GM12892 (cell line): Measurements from ENCODE around the gene MUC13.
"Not testable (repeated sequence)": the region's sequence is repeated elsewhere in the genome, so short reads cannot be mapped to it uniquely, and the experiment has no call there.

Source experiments
- DNase-seq: peaks from one replicate; pipeline ENCODE4 v3.0.0; 2011; ENCODE audit not compliant: insufficient read length
- FAIRE-seq: peaks from 2 replicates; lab custom pipeline; 2011; peaks lifted over from hg19 to GRCh38; lab: Jason Lieb, UNC
- POLR2A ChIP-seq: IDR thresholded peaks from 2 replicates; pipeline ENCODE4 v1.6.1; 2011; ENCODE audit warnings: low read depth, low read length, control low read depth
- POLR2AphosphoS5 ChIP-seq: IDR thresholded peaks from 2 replicates; pipeline ENCODE4 v1.6.1; 2011; ENCODE audit warnings: low read depth, low read length, control low read depth
- TAF1 ChIP-seq: IDR thresholded peaks from 2 replicates; pipeline ENCODE4 v1.6.1; 2011; ENCODE audit warnings: low read depth, mild to moderate bottlenecking, control low read depth, low read length, borderline replicate concordance

The MUC13 gene

DNA sequence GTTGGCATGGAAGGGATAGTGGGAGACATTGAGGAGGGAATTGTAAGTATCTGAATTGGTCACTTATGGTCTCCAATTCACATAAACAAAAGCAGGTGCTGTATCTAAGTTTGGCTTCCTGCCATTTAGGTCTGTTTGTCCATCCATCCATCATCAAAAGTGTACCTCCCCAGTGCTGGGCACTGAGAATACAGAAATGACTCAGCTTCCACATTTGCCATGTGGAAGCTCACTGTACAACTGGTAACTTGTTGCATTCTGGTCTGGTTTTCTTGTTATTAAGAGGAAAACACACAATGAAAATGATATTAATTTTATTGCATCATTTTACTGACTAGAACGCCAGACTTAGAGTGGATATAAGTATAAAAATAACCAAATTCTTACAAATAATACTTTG is 30.9 kb upstream of the MUC13 start:
- TF ChIP-seq POLR2AphosphoS5 (no peak), TAF1 (no peak), POLR2A (no peak)
- DNase-seq, result no peak

DNA sequence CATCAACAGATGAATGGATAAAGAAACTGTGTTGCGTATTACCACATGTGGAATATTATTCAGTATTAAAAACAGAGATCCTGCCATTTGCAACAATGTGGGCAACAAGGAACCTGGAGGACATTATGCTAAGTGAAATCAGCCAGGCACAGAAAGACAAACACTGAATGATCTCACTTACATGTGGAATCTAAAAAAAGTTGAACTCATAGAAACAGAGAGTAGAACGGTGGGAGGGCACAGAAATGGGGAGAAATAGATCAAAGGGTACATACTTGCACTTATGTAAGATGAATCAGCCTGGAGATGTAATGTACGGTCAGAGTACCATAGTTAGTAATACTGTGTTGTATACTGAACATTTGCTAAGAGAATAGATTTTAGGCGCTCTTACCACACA is 29.8 kb upstream of the MUC13 start:
- no peak for TF ChIP-seq POLR2A
- DNase-seq (no peak), FAIRE-seq (no peak)

More for the DNA sequence above, 30.9 kb upstream of the MUC13 start:
- FAIRE-seq, result no peak

DNA sequence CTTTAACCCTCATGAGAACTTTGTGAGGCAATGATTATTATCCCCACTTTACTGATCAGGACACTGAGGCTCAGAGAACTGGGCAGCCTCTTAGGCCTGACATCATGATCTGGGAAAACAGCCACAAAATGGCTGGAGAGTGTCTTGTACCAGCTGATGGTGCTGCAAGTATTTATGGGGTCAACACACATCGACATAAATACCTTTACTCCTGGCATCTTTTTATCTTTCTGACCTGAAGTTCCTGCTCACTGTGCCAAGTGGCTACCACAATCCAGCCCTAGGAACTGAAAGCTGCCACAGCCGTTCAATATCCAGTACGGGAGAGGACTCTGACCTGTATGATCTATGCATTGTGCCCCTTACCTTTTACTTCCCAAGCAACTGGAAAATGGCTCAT is 29.2 kb upstream of the MUC13 start:
- DNase-seq, result no peak
- FAIRE-seq, result no peak
- TF ChIP-seq POLR2AphosphoS5 (no peak), TAF1 (no peak), POLR2A (no peak)

DNA sequence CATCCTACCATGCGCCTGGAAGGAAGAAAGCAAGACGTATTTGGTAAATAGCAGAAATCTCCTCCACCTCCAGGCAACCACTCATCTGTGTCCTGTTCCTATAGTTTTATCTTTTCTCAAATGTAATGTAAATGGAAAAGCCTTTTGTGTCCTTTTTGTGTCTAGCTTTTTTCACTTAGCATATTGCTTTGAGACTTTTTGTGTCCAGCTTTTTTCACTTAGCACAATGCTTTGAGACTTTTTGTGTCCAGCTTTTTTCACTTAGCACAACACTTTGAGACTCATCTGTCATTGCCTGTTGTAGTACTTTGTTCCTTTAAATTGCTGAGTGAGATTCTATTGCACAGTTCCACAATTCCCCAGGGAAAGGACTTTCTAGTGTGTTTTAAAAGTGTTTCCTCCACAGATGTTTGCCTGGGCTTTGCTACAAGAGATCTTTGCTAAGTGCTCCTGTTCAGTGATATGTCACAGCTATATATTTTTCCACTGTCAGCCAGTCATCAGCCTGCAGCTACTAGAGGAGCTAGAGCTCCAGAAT is 27.9 kb upstream of the MUC13 start:
- TF ChIP-seq POLR2A (no peak), TAF1 (no peak), POLR2AphosphoS5 (no peak)
- DNase-seq (no peak), FAIRE-seq (no peak)

DNA sequence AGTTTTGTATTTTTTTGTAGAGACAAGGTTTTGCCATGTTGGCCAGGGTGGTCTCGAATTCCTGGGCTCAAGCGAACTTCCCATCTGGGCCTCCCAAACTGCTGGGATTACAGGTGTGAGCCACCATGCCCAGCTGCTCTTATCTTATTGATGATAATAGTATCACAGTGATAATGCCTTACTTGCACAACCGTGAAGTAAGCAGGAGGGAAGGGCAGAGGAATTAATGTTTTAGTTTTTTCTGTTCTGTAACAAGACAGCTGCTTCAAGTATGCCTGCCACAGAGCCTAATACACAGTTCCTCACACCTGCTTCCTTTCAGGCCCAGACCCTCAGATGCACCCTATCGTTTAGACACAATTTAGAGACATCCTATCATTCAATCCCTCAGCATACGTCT is 26.1 kb upstream of the MUC13 start:
- no peak for FAIRE-seq
- TF ChIP-seq POLR2A (no peak), TAF1 (no peak), POLR2AphosphoS5 (no peak)
- no peak for DNase-seq

DNA sequence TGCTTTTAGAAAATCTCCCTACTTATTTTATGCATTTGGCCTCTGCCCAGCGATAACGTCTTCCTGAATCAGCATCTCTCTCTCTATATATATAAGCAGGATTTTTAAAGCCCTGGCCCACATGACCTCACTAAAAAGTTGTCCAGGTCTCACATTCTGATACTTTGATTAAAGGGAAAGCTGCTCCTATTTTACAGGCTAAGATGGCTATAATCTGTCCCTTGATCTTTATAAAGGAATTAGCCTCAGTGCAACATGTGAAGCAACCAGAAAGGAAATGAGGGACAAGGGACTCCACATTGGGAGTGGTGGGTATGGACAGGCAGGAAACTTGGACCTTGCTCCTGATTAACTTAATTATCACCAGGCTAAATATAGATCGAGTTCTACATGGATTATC is 25.6 kb upstream of the MUC13 start:
- TF ChIP-seq TAF1 (no peak), POLR2AphosphoS5 (no peak), POLR2A (no peak)
- FAIRE-seq (no peak), DNase-seq (no peak)

DNA sequence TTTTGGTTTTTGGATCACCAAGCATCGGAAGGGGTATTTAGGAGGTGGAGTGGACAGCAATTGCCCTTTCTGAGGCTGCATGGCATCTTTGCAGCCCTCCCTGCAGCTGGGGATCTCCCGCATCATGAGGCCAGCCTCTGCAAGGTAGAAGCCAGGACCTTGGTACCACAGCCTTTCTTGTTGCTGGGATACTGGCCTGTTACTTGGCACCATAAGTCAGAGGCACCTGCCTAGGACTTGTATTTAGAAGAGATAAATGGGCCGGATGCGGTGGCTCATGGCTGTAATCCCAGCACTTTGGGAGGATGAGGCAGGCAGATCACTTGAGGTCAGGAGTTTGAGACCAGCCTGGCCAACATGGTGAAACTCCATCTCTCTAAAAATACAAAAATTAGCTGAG is 23.4 kb upstream of the MUC13 start:
- DNase-seq, FAIRE-seq: not testable (repeated sequence)

DNA sequence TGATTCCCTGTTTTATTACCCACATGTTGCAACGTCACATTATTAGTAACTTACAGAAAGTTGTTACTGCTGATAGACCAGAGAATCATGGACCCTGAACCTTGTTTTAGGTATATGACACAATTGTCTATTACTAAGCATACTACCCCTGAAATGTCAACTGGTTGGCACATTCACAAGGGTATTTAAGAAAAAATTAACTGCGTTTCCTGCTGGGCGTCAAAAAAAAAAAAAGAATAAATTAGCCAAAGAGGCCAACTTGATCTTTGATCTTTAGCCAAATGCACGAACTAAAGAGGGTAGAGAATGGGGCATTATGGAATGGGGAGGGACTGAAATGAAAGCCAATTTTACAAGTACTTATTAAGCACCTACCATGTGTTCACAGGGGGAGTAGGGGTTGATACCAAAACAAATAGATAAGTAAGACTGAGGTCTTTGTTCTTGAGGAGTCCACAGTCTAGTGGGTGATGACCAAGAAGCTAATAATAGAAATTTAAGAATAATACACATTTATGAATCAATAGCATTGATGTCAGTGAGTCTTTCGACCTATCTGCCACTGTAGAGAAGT is 17.8 kb upstream of the MUC13 start:
- TF ChIP-seq POLR2A (no peak), POLR2AphosphoS5 (no peak), TAF1 (no peak)
- no peak for FAIRE-seq
- DNase-seq, result no peak

DNA sequence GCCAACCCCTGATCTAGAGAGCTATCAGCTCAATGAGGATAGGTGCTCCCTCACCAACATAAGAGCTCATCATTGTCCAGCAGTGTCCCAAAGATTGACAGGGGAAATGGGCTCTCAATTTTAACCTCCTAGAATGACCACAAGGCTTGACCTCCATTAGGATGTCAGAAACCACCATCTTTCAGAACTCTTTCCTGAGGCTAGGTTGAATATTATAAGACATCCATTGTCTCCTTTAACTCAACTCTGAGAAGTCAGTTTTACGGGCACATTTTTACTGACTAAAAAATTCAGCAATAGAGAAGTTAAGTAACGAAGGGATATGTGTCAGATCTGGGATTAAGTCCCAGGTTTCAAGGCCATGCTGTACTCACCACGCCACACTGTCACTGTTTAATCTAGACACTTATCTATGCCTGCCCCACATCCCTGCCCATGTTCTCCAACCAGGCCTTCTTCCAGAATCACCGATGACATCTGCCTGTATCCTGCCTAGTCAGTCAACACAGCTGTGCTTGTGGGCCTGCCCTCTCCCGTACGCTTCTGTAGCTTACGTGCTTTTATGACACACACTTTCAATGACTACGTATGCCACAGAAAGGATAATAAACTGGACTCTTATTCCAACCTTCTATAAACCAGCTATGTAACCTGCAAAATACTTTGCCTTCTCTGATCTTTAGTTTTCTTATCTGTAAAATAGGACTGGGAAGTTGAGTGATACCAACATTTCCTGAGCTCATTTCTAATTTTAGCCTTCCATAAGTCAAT is 17.1 kb upstream of the MUC13 start:
- no peak for DNase-seq
- TF ChIP-seq POLR2AphosphoS5 (no peak), TAF1 (no peak), POLR2A (no peak)
- FAIRE-seq, result peak; percentile 9

DNA sequence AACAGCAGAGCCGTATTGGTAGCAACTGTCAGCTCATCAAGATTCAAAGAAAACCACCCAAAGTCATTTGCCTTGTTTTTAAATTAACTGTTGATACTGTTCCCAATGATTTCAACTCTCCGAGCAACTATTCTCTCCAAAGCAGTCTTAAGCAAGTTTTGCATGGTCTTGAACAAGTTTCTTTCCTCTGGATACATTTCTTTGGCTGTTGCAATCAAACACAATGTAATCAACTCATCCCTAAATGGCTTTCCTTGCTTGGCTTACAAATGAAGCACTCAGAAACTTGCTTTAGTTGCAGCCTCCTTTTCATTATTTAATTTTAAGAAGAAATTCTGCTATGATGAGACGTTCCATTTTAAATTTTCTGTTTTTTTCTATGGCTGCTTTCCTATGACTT is 15.5 kb upstream of the MUC13 start:
- FAIRE-seq (no peak), DNase-seq (no peak)
- TF ChIP-seq POLR2AphosphoS5, result no peak
- no peak for TF ChIP-seq POLR2A
- no peak for TF ChIP-seq TAF1

DNA sequence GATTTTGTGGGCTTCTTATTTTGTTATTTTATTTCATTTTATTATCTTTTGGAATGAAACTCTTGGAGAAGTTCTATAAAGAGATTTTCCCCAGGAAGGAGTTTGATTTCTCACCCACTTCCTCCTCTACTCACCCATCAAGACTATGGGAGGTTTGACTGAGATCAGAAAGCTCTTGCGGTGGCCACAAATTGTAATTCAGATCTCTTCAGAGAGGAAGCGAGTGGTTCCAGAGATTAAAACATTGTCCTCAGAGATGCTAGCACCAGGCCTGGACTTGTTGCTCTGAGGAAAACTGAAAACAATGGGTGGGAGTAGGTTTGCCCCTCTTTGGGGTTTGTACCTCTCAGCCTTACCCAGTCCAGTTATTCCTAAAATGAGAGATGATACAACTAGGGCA is 8.1 kb upstream of the MUC13 start:
- peak; percentile 21 for FAIRE-seq
- TF ChIP-seq POLR2A (no peak), POLR2AphosphoS5 (no peak), TAF1 (no peak)
- DNase-seq, result no peak

DNA sequence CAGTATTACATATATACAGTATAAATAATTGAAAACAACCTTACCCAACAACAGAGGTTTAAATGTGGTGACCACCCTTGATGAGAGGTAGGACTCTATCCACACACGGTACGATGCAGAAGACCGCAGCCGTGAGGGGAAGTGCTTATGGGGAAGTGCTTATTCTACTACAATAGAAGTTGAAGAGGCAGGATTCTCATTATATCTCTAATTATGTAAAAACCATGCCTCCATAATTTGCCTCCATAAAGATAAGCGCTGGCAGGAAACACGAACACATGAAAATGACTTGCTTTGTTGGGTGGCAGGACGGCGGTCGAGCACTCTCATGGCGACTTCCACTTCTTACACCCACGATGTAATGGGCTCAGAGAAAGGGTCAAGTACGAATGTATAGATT is 7.2 kb upstream of the MUC13 start:
- FAIRE-seq, result no peak

DNA sequence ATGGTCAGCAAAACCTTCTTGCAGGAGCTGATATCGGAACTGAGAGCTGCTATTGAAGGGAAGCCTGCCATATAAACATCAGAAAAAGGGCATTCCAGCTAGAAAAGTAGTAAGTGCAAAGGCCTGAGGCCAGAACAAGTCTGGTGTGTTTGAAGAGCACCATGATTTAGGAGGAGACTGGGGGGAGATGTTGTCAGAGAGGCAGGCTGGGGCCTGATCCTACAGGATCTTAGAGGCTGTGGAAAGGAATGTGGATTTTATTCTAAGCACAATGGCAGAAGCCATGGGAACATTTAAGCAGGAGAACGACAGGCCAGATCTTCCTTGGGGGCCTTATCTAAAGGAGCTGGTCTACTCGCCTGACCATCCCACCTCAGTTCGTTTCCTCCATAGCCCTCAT is 5.1 kb upstream of the MUC13 start:
- FAIRE-seq (no peak), DNase-seq (no peak)
- TF ChIP-seq POLR2A (no peak), TAF1 (no peak), POLR2AphosphoS5 (no peak)

More for the DNA sequence above, 7.2 kb upstream of the MUC13 start:
- TF ChIP-seq POLR2AphosphoS5 (no peak), POLR2A (no peak), TAF1 (no peak)
- no peak for DNase-seq
